ENCODE measurements around the gene BEST4. TPM values are rescaled to one million over a fixed set of nuclear protein-coding genes. Genes with fewer than 3 reads are reported as not detected.

BEST4 gene
- total RNA-seq, 2 experiments from 2014 or later, result 0.44 to 3.1 TPM

GRCh38 chr1:44830900-44831304 is 42.9 kb upstream of the BEST4 start:
- no peaks in the 10 kb centered on the region for H3K4me1 ChIP-seq (ENCODE audit: insufficient read depth, low read length, poor library complexity, severe bottlenecking)
- TF ChIP-seq EZH2phosphoT487 (IDR thresholded peaks at IDR 0.05; ENCODE audit: borderline replicate concordance, low read depth, low read length) (no peak), CTCF (conservative IDR thresholded peaks at IDR 0.05; ENCODE audit: low read length) (peak; percentile 33)
- BruUV-seq (replicated peaks), result no TSS peak
- H3K9me3 ChIP-seq (ENCODE audit: low read length), result no peaks in the 10 kb centered on the region
- no peaks in the 10 kb centered on the region for H3K9me2 ChIP-seq (ENCODE audit: insufficient read depth, low read length)
- no peak overlapping the region for H3K27ac ChIP-seq (ENCODE audit: low read depth, low read length, poor library complexity, severe bottlenecking)
- no peak overlapping the region for H3K4me3 ChIP-seq (ENCODE audit: low read depth, low read length, poor library complexity, severe bottlenecking)
- no peak overlapping the region for H3K4me2 ChIP-seq (ENCODE audit: low read length)
- intact Hi-C loops (cut with micrococcal nuclease; ENCODE audit: unreplicated experiment), result loop anchor here (10.0 kb wide), 1 partner anchor 154 kb away; the partner anchor contains the start of gene EIF2B3
- no peaks in the 10 kb centered on the region for H3K79me2 ChIP-seq (ENCODE audit: insufficient read depth, low read depth, low read length)
- DNase-seq (ENCODE audit: low spot score), result no peak
- ChIA-PET CTCF (ENCODE audit: unreplicated experiment) (interaction anchor here (0.5 kb wide), 1 partner anchor 34 kb away, joined by 3 read pairs; no protein-coding TSS in a partner anchor), POLR2A (no interaction called here)
- no peak overlapping the region for H2AFZ ChIP-seq (ENCODE audit: low read length)
- no peaks in the 10 kb centered on the region for H4K20me1 ChIP-seq (ENCODE audit: insufficient read depth, low read length)
- no peaks in the 10 kb centered on the region for H3K36me3 ChIP-seq (ENCODE audit: insufficient read depth, low read length)

- Histone ChIP-seq H3K4me1 (ENCODE audit: insufficient read depth, low read length, poor library complexity, severe bottlenecking) (no peaks in the 10 kb centered on the region), H4K20me1 (ENCODE audit: insufficient read depth, low read length) (no peaks in the 10 kb centered on the region), H3K27ac (ENCODE audit: low read depth, low read length, poor library complexity, severe bottlenecking) (no peak overlapping the region), H3K4me2 (ENCODE audit: low read length) (no peak overlapping the region), H3K79me2 (ENCODE audit: insufficient read depth, low read depth, low read length) (no peaks in the 10 kb centered on the region), H3K4me3 (ENCODE audit: low read depth, low read length, poor library complexity, severe bottlenecking) (no peak overlapping the region), H3K9me3 (ENCODE audit: low read length) (no peaks in the 10 kb centered on the region), H3K9me2 (ENCODE audit: insufficient read depth, low read length) (no peaks in the 10 kb centered on the region), H2AFZ (ENCODE audit: low read length) (no peak overlapping the region), H3K36me3 (ENCODE audit: insufficient read depth, low read length) (no peaks in the 10 kb centered on the region)
- DNase-seq (ENCODE audit: low spot score), result no peak
- BruUV-seq (replicated peaks), result no TSS peak
- CTCF ChIA-PET (ENCODE audit: unreplicated experiment), result no interaction called here
- POLR2A ChIA-PET, result interaction anchor here (0.6 kb wide), 1 partner anchor 859 kb away, joined by 4 read pairs; no protein-coding TSS in a partner anchor
- intact Hi-C loops (cut with micrococcal nuclease; ENCODE audit: unreplicated experiment), result loop anchor here (10.0 kb wide), 1 partner anchor 155 kb away; the partner anchor contains the start of gene EIF2B3
- TF ChIP-seq CTCF (conservative IDR thresholded peaks at IDR 0.05; ENCODE audit: low read length) (no peak), EZH2phosphoT487 (IDR thresholded peaks at IDR 0.05; ENCODE audit: borderline replicate concordance, low read depth, low read length) (no peak)
Measured at GRCh38 chr1:44829506-44830384, 41.8 kb upstream of the BEST4 start.
